Left ventricle myocardium inferior (tissue), 1 donor: Measurements from ENCODE around the gene FRYL. TPM values are rescaled to one million over a fixed set of nuclear protein-coding genes. Genes with fewer than 3 reads are reported as not detected.

Source experiments
- DNase-seq: peaks from one replicate; pipeline ENCODE4 v3.0.0-alpha.2; 2020
- H3K27ac ChIP-seq: fragments of 200-600 bp; replicated peaks from 2 replicates; pipeline ENCODE4 v1.8.0; 2021
- H3K27me3 ChIP-seq: fragments of 200-600 bp; 2 replicates; pipeline ENCODE4 v1.8.0; 2021; ENCODE audit warnings: low read depth
- H3K36me3 ChIP-seq: fragments of 200-600 bp; 2 replicates; pipeline ENCODE4 v1.8.0; 2021
- H3K4me1 ChIP-seq: fragments of 200-600 bp; 2 replicates; pipeline ENCODE4 v1.8.0; 2021
- H3K4me3 ChIP-seq: fragments of 200-600 bp; 2 replicates; pipeline ENCODE4 v1.8.0; 2021; ENCODE audit warnings: mild to moderate bottlenecking, moderate library complexity
- H3K9me3 ChIP-seq: fragments of 200-600 bp; replicated peaks from 2 replicates; pipeline ENCODE4 v1.8.0; 2021
- CTCF ChIP-seq: fragments of 200-600 bp; IDR thresholded peaks from 2 replicates; pipeline ENCODE4 v1.8.0; 2021; ENCODE audit warnings: antibody characterized with exemption, mild to moderate bottlenecking, borderline replicate concordance
- intact Hi-C: fragments of 100-400 bp; cut with micrococcal nuclease; formaldehyde crosslinking; loops from one replicate; pipeline ENCODE4 v1.11.0; 2022
- total RNA-seq: library from RNA; stranded (reverse); fragmentation: NEBNext Ultra II Directional; extraction: Animal tissue kit (Norgen Biotek cat#: 25700); gene quantifications from one replicate; pipeline ENCODE4 v1.2.1, GENCODE V29; 2021
- donor health status: DM: no; HTN: yes; CAD: no; lungs with severe emphysema.

FRYL gene
- total RNA-seq, 1 donor from 2014 or later: 33.2 TPM

DNA sequence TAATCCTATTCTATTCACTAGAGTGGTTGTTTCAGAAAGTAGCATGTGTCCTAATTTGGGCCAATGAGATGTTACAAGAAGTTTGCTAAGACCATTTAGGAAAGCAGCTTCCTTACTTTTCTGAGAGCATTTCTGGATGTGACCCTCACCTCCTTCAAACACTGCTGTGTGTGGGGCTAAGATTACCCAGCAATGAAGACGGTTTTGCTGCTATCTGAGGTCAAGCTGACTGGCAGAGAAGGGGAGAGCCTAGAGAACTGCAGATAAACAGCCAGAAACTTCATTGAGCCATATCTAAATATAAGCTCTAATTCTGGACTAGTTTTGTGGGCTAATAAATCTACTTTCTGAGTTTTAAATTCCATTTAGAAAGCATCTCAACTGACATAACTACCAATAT, 253.7 kb downstream of the FRYL start:
- TF ChIP-seq CTCF: no peak
- H3K4me3 ChIP-seq: no peak overlapping the region
- H3K27me3 ChIP-seq: no peaks in the 10 kb centered on the region
- no peak overlapping the region for H3K27ac ChIP-seq
- H3K4me1 ChIP-seq: no peaks in the 10 kb centered on the region
- no peak for DNase-seq
- peaks cover 96% of the 10 kb centered on the region for H3K36me3 ChIP-seq
- intact Hi-C loops: no loop called here
- no peaks in the 10 kb centered on the region for H3K9me3 ChIP-seq

- peaks cover 86% of the 10 kb centered on the region for H3K36me3 ChIP-seq
- H3K4me1 ChIP-seq: peaks cover 4% of the 10 kb centered on the region
- H3K9me3 ChIP-seq: no peaks in the 10 kb centered on the region
- intact Hi-C loops: no loop called here
- H3K27me3 ChIP-seq: no peaks in the 10 kb centered on the region
- no peak overlapping the region for H3K4me3 ChIP-seq
- no peak overlapping the region for H3K27ac ChIP-seq
- TF ChIP-seq CTCF: no peak
- no peak for DNase-seq
Observed at GRCh38 chr4:48518143-48518542, 261.9 kb downstream of the FRYL start.

GRCh38 chr4:48509543-48509942, 270.5 kb downstream of the FRYL start:
- Histone ChIP-seq H3K27me3 (no peaks in the 10 kb centered on the region), H3K36me3 (peaks cover 96% of the 10 kb centered on the region)
- intact Hi-C loops: no loop called here

DNA sequence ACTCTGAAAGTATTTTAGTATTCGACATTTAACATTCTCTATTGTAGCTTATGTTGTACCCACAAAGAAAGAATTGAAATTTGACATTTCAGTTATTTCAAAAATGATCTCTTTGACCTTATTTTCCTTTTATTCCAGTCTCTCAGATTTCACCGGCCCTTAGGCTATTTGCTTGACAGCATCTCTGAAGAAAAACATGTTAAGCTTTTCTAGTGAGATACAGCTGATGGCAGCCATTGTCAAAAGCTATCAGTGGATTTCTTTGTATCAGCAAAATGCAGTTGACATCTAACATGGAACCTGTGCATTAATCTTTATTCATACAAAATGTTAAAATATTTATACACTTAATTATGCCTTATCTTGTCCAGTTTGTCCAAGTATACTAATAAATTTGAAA, 273.4 kb downstream of the FRYL start:
- no peak overlapping the region for H3K4me3 ChIP-seq
- no peaks in the 10 kb centered on the region for H3K4me1 ChIP-seq
- H3K36me3 ChIP-seq: peaks cover 95% of the 10 kb centered on the region
- H3K27ac ChIP-seq: no peak overlapping the region
- TF ChIP-seq CTCF: no peak
- no peaks in the 10 kb centered on the region for H3K9me3 ChIP-seq
- H3K27me3 ChIP-seq: no peaks in the 10 kb centered on the region
- DNase-seq: no peak
- intact Hi-C loops: no loop called here

More at GRCh38 chr4:48509543-48509942, 270.5 kb downstream of the FRYL start:
- TF ChIP-seq CTCF: no peak
- Histone ChIP-seq H3K4me3 (no peak overlapping the region), H3K4me1 (no peaks in the 10 kb centered on the region), H3K9me3 (no peaks in the 10 kb centered on the region), H3K27ac (no peak overlapping the region)
- no peak for DNase-seq

GRCh38 chr4:48504352-48504751, 275.7 kb downstream of the FRYL start:
- Histone ChIP-seq H3K4me1 (no peaks in the 10 kb centered on the region), H3K36me3 (peaks cover 95% of the 10 kb centered on the region), H3K27ac (no peak overlapping the region), H3K4me3 (no peak overlapping the region), H3K27me3 (no peaks in the 10 kb centered on the region), H3K9me3 (no peaks in the 10 kb centered on the region)
- DNase-seq: no peak
- no peak for TF ChIP-seq CTCF
- intact Hi-C loops: no loop called here

DNA sequence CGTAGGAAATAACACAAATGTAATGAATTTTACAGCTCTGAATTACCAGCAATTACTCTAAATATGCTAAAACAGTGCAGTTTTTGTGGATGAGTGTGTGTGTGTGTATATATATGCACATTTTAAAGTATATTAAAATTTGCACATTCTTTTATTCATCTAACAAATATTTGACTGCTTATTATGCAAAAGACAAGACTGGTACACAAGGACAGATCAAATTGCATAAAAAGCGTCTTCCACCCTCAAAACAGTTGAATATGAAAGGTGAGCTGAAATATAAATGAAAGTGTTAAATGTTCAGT, 276.1 kb downstream of the FRYL start:
- Histone ChIP-seq H3K4me3 (no peak overlapping the region), H3K9me3 (no peaks in the 10 kb centered on the region), H3K27me3 (no peaks in the 10 kb centered on the region), H3K36me3 (peaks cover 95% of the 10 kb centered on the region), H3K4me1 (no peaks in the 10 kb centered on the region), H3K27ac (no peak overlapping the region)
- intact Hi-C loops: no loop called here
- no peak for TF ChIP-seq CTCF
- no peak for DNase-seq
